ENCODE data around the gene SAMD14. TPM values are rescaled to one million over a fixed set of nuclear protein-coding genes. Genes with fewer than 3 reads are reported as not detected.

Gene SAMD14
- total and polyA plus RNA-seq, 4 donors = 3.3 to 6.2 (median 4.2) TPM

DNA sequence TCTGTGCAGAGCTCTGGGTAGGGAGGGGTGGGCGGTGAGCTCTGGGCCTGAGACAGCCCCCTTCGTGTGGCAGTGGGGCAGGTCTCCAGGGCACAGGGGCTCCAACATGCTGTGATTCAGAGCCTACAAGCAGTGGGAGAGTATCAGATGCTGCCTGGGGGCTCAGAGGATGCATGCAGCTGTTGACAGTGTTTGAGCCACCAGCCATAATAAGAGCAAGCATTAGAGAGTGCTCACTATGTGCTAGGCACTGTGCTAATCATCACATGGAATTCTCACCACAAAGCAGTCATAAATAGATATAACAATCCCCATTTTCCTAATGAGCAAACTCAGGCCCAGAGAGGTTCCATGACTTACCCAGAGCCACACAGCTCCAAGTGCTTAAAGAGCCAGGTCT, 26.7 kb downstream of the SAMD14 start:
- no peak for DNase-seq
- WGBS, 2 donors = 75 to 85% methylated on average over 2 of the region's 2 CpGs
- TF ChIP-seq, protein P1, sequence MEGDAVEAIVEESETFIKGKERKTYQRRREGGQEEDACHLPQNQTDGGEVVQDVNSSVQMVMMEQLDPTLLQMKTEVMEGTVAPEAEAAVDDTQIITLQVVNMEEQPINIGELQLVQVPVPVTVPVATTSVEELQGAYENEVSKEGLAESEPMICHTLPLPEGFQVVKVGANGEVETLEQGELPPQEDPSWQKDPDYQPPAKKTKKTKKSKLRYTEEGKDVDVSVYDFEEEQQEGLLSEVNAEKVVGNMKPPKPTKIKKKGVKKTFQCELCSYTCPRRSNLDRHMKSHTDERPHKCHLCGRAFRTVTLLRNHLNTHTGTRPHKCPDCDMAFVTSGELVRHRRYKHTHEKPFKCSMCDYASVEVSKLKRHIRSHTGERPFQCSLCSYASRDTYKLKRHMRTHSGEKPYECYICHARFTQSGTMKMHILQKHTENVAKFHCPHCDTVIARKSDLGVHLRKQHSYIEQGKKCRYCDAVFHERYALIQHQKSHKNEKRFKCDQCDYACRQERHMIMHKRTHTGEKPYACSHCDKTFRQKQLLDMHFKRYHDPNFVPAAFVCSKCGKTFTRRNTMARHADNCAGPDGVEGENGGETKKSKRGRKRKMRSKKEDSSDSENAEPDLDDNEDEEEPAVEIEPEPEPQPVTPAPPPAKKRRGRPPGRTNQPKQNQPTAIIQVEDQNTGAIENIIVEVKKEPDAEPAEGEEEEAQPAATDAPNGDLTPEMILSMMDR (IDR thresholded peaks at IDR 0.05; ENCODE audit: control extremely low read depth, extremely low read depth) = no peak
- H3K9me3 ChIP-seq (ENCODE audit: control insufficient read depth in 4 of 4, insufficient read depth in 3 of 4, low read length in 3 of 4) = no peaks in the 10 kb centered on the region
- peaks cover 0 to 12% (median 4%) of the 10 kb centered on the region in 5 donors for H3K4me1 ChIP-seq (ENCODE audit: control insufficient read depth in 5 of 5, insufficient read depth in 5 of 5, low read length in 5 of 5)
- H3K27ac ChIP-seq (ENCODE audit: low read depth in 1 of 2, low read length in 1 of 2) = no peak overlapping the region
- no peak for ATAC-seq (ENCODE audit: insufficient read depth, low FRiP score)
- H3K27me3 ChIP-seq (ENCODE audit: control insufficient read depth in 3 of 3, insufficient read depth in 3 of 3, low read length in 2 of 3) = no peaks in the 10 kb centered on the region
- H3K9ac ChIP-seq (ENCODE audit: insufficient read depth in 1 of 2, low read length in 2 of 2) = no peak overlapping the region
- H3K4me3 ChIP-seq = no peak overlapping the region
- H3K36me3 ChIP-seq (ENCODE audit: control insufficient read depth in 4 of 4, insufficient read depth in 4 of 4, low read length in 4 of 4) = peaks cover 0 to 36% (median 30%) of the 10 kb centered on the region in 4 donors

DNA sequence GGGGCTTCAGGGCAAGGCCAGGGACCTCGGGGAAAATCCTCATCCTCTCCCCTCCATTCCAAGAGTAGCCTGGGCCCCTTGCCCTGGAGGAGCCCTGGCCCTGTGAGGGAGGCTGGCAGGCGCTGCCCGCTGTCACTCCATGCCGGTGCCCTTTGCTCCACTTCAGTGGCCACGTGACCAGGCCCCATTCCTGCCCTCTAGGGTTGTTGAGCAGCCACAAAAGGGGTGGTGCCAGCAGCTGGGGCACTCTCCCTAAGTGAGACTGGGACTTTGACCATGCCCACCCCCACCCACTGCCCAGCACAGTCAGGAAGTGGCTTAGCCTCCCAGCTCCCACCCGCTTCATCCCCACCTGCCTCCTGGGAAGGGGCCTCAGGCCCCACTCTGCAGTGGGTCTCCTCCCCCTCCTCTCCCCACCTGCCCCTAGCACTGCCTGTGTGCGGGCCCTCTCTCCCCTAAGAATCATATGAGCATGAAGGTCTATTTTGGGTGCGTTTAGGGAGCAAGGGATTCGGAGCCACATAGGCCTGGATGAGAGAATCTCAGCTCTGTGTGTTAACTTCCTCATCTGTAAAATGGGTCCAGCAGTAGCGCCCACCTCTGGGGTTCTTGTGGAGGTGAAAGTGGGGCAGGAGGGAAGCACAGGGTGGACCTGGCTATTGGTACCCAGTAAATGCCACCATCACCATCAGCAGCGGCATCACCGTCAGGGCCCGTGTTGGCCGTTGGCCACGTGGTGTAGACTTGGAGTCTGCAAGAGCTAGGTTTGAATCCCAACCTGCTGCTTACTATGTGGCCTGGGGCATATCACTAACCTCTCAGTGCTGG, 27.6 kb downstream of the SAMD14 start:
- Histone ChIP-seq H3K4me1 (ENCODE audit: control insufficient read depth in 5 of 5, insufficient read depth in 5 of 5, low read length in 5 of 5) (peaks cover 0 to 12% (median 4%) of the 10 kb centered on the region in 5 donors), H3K4me3 (no peak overlapping the region), H3K9me3 (ENCODE audit: control insufficient read depth in 4 of 4, insufficient read depth in 3 of 4, low read length in 3 of 4) (no peaks in the 10 kb centered on the region), H3K36me3 (ENCODE audit: control insufficient read depth in 4 of 4, insufficient read depth in 4 of 4, low read length in 4 of 4) (peaks cover 4 to 38% (median 25%) of the 10 kb centered on the region in 4 donors), H3K27ac (ENCODE audit: low read depth in 1 of 2, low read length in 1 of 2) (peak overlapping the region; percentile 43 to 88), H3K27me3 (ENCODE audit: control insufficient read depth in 3 of 3, insufficient read depth in 3 of 3, low read length in 2 of 3) (no peaks in the 10 kb centered on the region), H3K9ac (ENCODE audit: insufficient read depth in 1 of 2, low read length in 2 of 2) (no peak overlapping the region)
- ATAC-seq (ENCODE audit: insufficient read depth, low FRiP score) = no peak
- TF ChIP-seq, protein P1 (IDR thresholded peaks at IDR 0.05; ENCODE audit: control extremely low read depth, extremely low read depth) = no peak
- WGBS, 2 donors = 73 to 85% methylated on average over 14 to 15 of the region's 15 CpGs
- peak in 1 of 3 donors; percentile 38 for DNase-seq

DNA sequence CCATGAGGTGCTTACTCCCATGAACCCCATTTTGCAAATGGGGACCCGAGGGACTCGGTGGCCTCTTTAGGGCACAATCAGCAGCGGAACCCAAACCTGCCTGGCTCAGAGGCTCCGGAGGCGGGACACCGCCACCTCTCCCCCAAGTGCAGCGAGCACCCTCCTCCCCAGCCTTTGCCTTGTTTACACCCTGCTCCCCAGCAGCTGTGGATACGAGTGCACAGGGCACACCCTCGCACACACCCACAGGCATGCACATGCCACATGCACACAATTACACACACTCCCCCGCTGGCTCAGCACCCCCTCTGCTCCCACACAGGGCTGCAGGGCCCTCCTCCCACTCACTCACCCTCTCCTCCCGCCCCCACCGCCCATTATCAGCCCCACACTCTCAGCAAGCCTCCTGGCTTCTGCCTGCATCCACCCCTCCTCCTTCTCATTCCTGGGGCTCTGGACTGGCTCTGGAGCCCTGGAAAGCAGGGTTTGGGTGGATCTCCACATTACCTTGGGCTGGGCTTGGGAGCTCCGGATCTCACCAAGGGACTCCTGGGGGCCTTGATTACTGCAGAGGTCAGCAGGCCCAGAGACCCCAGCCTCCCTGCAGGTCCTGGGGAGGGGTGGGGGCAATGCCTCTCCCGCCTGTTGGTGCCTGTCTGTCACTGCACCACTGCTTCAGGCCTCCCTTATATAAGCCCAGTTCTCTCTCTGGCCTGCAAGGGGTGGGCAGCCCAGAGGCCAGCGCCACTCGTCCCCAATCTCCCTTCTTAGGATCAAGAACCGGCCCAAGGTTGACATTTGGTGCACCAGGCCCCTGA, 28.4 kb downstream of the SAMD14 start:
- Histone ChIP-seq H3K9me3 (ENCODE audit: control insufficient read depth in 4 of 4, insufficient read depth in 3 of 4, low read length in 3 of 4) (no peaks in the 10 kb centered on the region), H3K27me3 (ENCODE audit: control insufficient read depth in 3 of 3, insufficient read depth in 3 of 3, low read length in 2 of 3) (no peaks in the 10 kb centered on the region), H3K9ac (ENCODE audit: insufficient read depth in 1 of 2, low read length in 2 of 2) (no peak overlapping the region), H3K36me3 (ENCODE audit: control insufficient read depth in 4 of 4, insufficient read depth in 4 of 4, low read length in 4 of 4) (peaks cover 4 to 37% (median 22%) of the 10 kb centered on the region in 4 donors), H3K4me1 (ENCODE audit: control insufficient read depth in 5 of 5, insufficient read depth in 5 of 5, low read length in 5 of 5) (peaks cover under 1 to 14% (median 8%) of the 10 kb centered on the region in 5 donors), H3K4me3 (no peak overlapping the region), H3K27ac (ENCODE audit: low read depth in 1 of 2, low read length in 1 of 2) (peak overlapping the region; percentile 40 to 88)
- WGBS, 2 donors = 65 to 82% methylated on average over 17 of the region's 17 CpGs
- peak in 2 of 3 donors; percentile 49 to 53 for DNase-seq
- ATAC-seq (ENCODE audit: insufficient read depth, low FRiP score) = peak; percentile 45
- TF ChIP-seq, protein P1 (IDR thresholded peaks at IDR 0.05; ENCODE audit: control extremely low read depth, extremely low read depth) = no peak

Data from lung (tissue), 12 donors.